HG03064 (cell line): Measurements from ENCODE around the gene GJA8.
"Not testable (repeated sequence)": the region's sequence is repeated elsewhere in the genome, so short reads cannot be mapped to it uniquely, and the experiment has no call there.

ENCODE experiments used
- ATAC-seq: cut with Tn5 transposase; IDR thresholded peaks from one replicate; pipeline ENCODE4 v1.9.1; 2021; ENCODE audit warnings: low read depth; ENCODE audit not compliant: unreplicated experiment

GJA8 gene

GRCh38 chr1:147902253-147902845, at the start of gene GJA8:
Gene GJA8 (plus strand): TSS chr1:147902795. CDS start chr1:147907956, 5,161 bp downstream.
- no peak for ATAC-seq

GRCh38 chr1:147853391-147853790, 49.2 kb upstream of the GJA8 start:
- ATAC-seq, result no peak

GRCh38 chr1:147854989-147855388, 47.6 kb upstream of the GJA8 start:
- ATAC-seq, result not testable (repeated sequence)

- ATAC-seq, result not testable (repeated sequence)
These were observed 46.6 kb upstream of the GJA8 start for GRCh38 chr1:147855996-147856395.

- not testable (repeated sequence) for ATAC-seq
These were observed 35.4 kb upstream of the GJA8 start for GRCh38 chr1:147867204-147867603.

GRCh38 chr1:147878022-147878421, 24.6 kb upstream of the GJA8 start:
- ATAC-seq, result no peak

GRCh38 chr1:147879911-147880310, 22.7 kb upstream of the GJA8 start:
- no peak for ATAC-seq

GRCh38 chr1:147882535-147882934, 20.1 kb upstream of the GJA8 start:
- no peak for ATAC-seq

- ATAC-seq, result no peak
These were observed 12.3 kb upstream of the GJA8 start for GRCh38 chr1:147890177-147890790.

- no peak for ATAC-seq
These were observed 11.5 kb upstream of the GJA8 start for GRCh38 chr1:147891088-147891487.

- ATAC-seq, result no peak
These were observed 10.4 kb upstream of the GJA8 start for GRCh38 chr1:147892216-147892615.

GRCh38 chr1:147892731-147893214, 9.8 kb upstream of the GJA8 start:
- no peak for ATAC-seq

- ATAC-seq, result no peak
These were observed 7.5 kb upstream of the GJA8 start for GRCh38 chr1:147895123-147895522.

GRCh38 chr1:147897029-147897752, 5.4 kb upstream of the GJA8 start:
- no peak for ATAC-seq

- no peak for ATAC-seq
These were observed 4.8 kb upstream of the GJA8 start for GRCh38 chr1:147897789-147898188.

GRCh38 chr1:147904726-147905125, 2.1 kb downstream of the GJA8 start:
- no peak for ATAC-seq

- ATAC-seq, result no peak
These were observed 5.4 kb downstream of the GJA8 start for GRCh38 chr1:147907786-147908509.

- ATAC-seq, result no peak
These were observed 10.0 kb downstream of the GJA8 start for GRCh38 chr1:147912553-147912952.

- no peak for ATAC-seq
These were observed 10.9 kb downstream of the GJA8 start for GRCh38 chr1:147913362-147913942.

- ATAC-seq, result no peak
These were observed 17.3 kb downstream of the GJA8 start for GRCh38 chr1:147919896-147920295.

- no peak for ATAC-seq
These were observed 22.2 kb downstream of the GJA8 start for GRCh38 chr1:147924813-147925212.
